Testis (tissue), 2 donors: ENCODE data around the gene TEX22.

Experiments used
- CTCF ChIP-seq, 3 experiments: fragments of 450-650 bp in 2 of 3; fragments of 200-600 bp in 1 of 3; sonication (generic) in 1 of 3; IDR thresholded peaks; one replicate each; pipeline ENCODE4 v1.5.1; 2016 to 2019; ENCODE audit warnings: antibody characterized with exemption in 3 of 3, mild to moderate bottlenecking in 2 of 3, moderate library complexity in 1 of 3
- POLR2A ChIP-seq: fragments of 450-650 bp; IDR thresholded peaks from one replicate; pipeline ENCODE4 v1.6.1; 2017; ENCODE audit warnings: antibody characterized with exemption, mild to moderate bottlenecking, moderate library complexity

GRCh38 chr14:105400016-105400415 lies 1.7 kb downstream of the TEX22 start:
- no peak for TF ChIP-seq CTCF (IDR thresholded peaks at IDR 0.05)
- TF ChIP-seq POLR2A = no peak
